Astrocyte of the hippocampus (primary cell): ENCODE data around the gene FAM210A.
"Not testable (repeated sequence)": the region's sequence is repeated elsewhere in the genome, so short reads cannot be mapped to it uniquely, and the experiment has no call there.

Experiments used
- DNase-seq: peaks from one replicate; pipeline ENCODE4 v3.0.0; 2011; ENCODE audit warnings: low read depth, low spot score

FAM210A gene

DNA sequence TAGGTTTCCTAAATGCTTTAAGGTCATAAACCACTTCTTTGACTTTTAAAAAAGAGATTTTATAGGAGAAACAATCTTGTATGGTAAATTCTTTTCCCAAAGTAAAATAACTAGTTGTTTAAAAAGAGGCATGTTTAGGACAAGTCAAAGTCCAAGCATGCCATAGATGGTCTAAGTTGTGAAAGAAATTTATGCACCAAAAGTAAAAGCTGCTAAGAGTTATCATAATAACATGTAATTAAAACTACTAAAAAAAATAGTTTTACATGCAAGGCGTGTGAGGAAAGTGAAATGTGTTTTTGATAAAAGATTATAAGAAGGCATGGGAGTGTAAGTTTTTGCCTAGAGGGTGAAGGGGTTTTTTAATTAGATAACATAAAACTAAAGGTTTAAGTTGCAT is 22.5 kb downstream of the FAM210A start:
- peak; percentile 13 for DNase-seq

DNA sequence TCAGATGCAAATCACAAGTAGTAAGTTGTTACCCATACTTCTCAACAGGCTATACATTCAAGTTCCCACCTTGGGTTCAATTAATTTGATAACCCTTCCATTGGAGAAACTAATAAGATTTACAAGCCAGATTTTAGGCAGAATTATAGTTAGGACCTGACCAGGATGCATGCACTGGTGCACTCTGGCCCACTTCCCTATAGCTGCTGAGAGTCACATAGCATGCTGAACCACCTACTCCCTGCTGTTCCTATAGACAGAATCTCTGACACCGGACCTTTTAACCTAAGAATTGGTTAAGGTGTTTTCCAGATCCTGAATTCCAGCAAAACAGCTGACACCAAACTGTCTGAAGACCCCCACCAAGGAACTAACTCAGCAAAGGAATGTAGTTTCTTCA is 26.2 kb downstream of the FAM210A start:
- DNase-seq = no peak

GRCh38 chr18:13696961-13697360 is 29.4 kb downstream of the FAM210A start:
- no peak for DNase-seq

- DNase-seq = not testable (repeated sequence)
These were observed 31.0 kb downstream of the FAM210A start for GRCh38 chr18:13695337-13695736.

GRCh38 chr18:13690060-13690459 is 36.3 kb downstream of the FAM210A start:
- DNase-seq = not testable (repeated sequence)

DNA sequence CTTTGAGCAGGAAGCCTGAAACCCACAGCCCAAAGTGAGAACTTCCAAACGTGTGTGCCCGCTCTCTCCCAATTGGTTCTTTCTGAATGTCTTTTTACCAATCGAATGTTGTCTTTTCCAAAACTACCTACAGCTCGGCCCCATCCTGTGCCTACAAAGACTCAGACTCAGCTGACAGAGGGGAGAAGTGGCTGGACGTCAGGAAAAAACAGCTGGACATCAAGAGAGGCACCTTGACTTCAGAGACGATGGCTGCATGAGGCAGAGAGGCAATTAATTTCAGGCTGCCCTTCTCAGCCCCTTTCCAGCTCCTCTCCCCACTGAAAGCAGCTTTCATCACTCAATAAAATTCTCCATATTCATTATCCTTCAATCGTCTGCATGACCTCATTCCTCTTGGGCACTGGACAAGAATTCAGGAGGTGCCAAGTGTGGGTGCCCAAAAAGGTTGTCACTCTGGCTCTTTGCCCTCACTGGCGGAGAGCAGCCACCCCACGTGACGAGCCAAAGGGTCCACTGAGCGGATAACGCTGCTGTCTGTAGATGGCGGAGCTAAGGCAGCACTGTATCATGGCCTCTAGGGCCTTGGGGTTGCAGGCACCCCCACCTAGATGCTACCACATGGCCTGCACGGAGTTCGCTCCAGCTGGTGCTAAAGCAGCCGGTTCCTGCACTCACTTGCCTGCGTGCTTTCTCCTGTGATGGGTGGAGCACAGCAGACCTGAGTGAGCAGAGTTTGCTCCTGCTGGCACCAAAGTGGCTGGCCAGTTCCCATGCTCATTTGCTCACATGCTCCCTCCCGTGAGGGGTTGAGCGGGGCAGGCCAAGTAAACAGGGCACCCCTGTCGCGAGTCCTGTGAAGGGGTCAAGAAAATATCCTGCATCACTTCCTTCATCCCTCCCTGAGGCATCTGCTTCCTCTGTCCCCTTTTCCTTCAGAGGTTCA is 37.9 kb downstream of the FAM210A start:
- no peak for DNase-seq

DNA sequence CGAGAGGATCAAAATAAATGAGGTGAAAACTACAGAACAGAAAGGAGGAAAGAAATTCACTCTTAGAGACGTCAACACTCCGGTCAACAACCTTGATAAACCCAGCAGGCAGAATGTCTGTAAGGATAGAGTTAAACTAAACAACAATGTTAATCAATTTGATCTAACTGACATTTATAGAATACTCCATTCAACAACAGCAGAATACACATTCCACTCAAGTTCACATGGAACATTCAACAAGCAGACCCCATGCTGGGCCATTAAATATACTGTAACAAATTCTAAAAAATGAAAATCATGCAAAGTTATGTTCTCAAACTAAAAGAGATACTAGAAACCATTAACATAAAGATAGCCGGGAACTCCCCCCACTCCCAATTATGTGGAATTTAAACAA is 41.8 kb downstream of the FAM210A start:
- DNase-seq = no peak

GRCh38 chr18:13681701-13682100 is 44.7 kb downstream of the FAM210A start:
- no peak for DNase-seq

DNA sequence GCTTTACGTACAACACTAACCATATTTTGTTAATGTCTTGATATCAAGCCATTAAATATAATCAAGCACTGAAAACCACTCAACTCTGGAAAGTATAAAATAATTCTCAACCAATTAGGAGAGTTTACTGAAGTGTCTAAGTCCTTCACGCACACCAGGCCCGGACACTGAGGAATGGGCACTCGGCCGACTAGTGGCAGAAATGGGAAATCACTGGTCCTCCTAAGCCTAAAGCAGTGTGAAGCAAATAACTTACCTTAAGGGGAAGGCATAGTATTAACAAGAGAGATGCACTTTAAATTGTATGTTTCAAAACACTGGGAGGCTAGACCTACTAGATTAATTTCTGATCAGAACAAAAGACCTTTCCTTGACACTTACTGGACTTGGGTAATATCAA is 45.7 kb downstream of the FAM210A start:
- DNase-seq = no peak

- DNase-seq = not testable (repeated sequence)
These were observed 49.0 kb downstream of the FAM210A start for GRCh38 chr18:13677350-13677749.

DNA sequence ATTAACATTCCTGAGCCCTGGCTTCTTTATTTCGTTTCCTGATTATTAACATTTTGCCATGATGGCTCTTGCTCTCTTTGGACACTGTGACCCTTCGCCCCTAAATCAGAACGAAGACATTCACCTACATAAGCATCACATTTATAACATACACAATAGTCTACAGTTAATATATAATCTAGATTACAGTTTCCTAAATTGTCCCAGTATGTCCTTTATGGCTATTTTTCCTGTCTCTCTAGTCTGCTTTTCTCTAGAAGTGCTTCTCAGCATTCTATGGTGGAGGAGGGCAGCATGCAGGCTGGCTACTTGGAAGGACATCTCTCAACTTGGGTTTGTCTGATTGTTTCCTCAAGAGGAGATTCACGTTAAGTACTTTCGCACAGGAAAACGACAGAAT is 49.9 kb downstream of the FAM210A start:
- DNase-seq = no peak

DNA sequence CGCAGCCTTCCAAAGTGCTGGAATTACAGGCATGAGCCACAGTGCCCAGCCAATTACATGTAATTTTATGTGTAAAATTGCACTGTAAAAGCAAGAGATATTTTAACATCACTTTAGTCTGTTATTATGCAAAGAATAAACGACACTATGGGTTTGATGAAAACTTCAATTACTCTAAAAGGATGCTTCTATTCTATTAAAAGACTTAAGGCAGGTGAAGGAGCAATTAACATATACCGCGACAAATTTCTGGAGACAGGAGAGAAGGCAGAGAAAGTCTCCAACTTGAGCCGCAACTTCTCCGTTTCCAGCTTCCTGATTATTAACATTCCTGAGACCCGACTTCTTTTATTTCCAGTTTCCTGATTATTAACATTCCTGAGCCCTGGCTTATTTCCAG is 53.7 kb downstream of the FAM210A start:
- peak; percentile 19 for DNase-seq

GRCh38 chr18:13661779-13662256 is 64.5 kb downstream of the FAM210A start:
- no peak for DNase-seq

DNA sequence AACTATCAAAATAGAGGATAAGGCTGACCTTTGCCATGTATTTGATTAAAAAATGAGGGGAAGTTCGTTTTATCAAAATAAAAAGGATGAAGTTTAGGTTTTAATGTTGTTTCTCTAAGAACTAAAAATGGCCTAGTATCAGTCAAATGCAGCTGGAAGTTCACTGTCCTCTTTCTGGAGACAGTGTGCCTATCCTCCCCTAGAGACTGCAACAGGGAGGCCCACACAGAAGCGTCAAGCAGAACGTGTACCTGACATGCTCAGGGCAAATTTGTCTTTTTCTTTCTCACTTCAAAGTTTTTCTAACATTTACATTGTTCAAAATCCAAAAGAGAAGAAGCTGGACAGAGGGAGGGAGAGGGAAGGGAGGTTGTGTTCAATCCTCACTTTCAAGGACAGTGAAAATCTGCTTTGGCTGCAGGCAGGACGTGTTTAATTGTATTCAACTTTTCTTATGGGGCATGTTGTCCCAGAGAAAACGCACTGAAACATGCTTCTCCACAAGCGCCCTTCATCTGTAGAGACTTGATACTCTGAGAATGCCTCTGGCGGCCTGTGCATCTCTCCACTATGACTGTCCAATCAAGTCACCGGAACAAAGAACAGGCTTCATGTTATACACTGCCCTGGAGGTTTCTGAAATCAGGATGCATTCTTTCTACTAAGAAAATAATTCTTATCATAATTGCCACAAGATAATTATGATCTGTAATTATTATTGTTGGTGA is 65.1 kb downstream of the FAM210A start:
- DNase-seq = no peak

DNA sequence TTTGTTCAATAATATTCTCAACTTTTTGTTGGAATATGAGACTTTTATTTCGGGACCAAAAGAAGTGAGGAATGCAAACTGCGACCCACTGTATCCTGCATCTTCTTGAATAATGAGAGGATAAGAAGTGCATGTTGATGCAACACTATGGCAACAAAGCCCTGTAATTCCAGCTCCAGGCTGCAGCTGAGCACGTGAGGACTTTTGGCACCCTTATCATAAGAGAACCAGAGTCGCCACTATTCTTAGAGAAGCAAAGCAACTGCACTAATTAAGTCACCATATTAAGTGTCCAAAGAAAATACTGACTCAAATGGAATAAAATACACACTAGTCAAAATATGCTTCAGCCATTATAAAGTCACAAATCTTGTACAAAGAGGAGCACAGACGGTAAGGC is 65.8 kb downstream of the FAM210A start:
- DNase-seq = peak; percentile 57

DNA sequence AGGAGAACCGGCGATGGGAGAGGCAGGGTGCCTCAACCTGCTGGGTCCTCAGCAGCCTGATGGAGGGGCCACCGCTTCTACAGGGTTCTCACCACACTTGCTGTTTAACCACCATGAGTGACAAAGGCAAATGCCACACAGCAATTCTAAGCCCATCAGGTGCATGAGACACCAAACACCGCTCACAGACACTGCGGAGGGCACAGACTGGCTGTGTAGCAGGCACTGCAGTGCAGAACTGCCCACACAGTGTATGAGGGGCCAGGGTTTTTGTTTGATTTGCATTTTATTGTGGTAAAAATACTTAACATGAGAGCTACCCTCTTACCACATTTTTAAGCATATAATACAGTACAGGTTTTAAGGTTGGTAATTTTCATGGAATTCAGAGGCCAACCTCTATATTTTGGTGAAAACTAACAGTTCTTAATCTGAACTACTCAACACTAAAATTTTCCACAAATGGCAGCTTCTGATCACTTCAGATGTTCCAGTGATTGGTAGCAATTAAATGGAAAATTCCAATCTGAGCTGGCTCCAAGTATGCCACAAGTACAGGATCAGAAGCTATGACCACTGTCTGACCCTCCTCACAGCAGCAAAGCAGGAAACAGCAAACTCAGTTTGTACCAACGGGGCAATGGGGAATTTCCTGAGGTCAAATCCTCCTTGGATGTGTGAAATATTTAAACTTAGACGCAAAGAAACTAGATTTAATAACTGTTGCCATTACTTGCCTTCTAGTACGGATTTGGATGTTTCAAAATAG is 67.7 kb downstream of the FAM210A start:
- DNase-seq = no peak

GRCh38 chr18:13657974-13658373 is 68.4 kb downstream of the FAM210A start:
- no peak for DNase-seq

- DNase-seq = peak; percentile 24
These were observed 72.5 kb downstream of the FAM210A start for GRCh38 chr18:13653746-13654433.

- DNase-seq = no peak
These were observed 76.7 kb downstream of the FAM210A start for GRCh38 chr18:13649397-13650390.

GRCh38 chr18:13647761-13648160 is 78.6 kb downstream of the FAM210A start:
- DNase-seq = no peak
